Duodenal mucosa (tissue), 2 donors: ENCODE measurements around the gene PLXNC1.

ENCODE experiments used
- H3K27ac ChIP-seq: one replicate; pipeline ENCODE4 v1.7.0; 2013; ENCODE audit warnings: low read depth, low read length
- H3K27me3 ChIP-seq, 2 donors: one replicate each; pipeline ENCODE4 v1.7.0; 2013; ENCODE audit warnings: low read length in 2 of 2, control low read depth in 1 of 2; ENCODE audit not compliant: insufficient read depth in 2 of 2, control insufficient read depth in 1 of 2
- H3K36me3 ChIP-seq, 2 donors: one replicate each; pipeline ENCODE4 v1.7.0; 2013; ENCODE audit warnings: low read length in 2 of 2, control low read depth in 1 of 2; ENCODE audit not compliant: insufficient read depth in 2 of 2, control insufficient read depth in 1 of 2
- H3K4me1 ChIP-seq, 2 donors: one replicate each; pipeline ENCODE4 v1.7.0; 2013; ENCODE audit warnings: low read length in 2 of 2, control low read depth in 1 of 2; ENCODE audit not compliant: insufficient read depth in 2 of 2, control insufficient read depth in 1 of 2
- H3K4me3 ChIP-seq, 2 donors: one replicate each; pipeline ENCODE4 v1.7.0; 2013; ENCODE audit warnings: low read length in 2 of 2, low read depth in 1 of 2
- H3K9ac ChIP-seq, 2 donors: one replicate each; pipeline ENCODE4 v1.7.0; 2013; ENCODE audit warnings: low read length in 2 of 2, low read depth in 1 of 2
- H3K9me3 ChIP-seq, 2 donors: one replicate each; pipeline ENCODE4 v1.7.0; 2013; ENCODE audit warnings: low read length in 2 of 2, control low read depth in 1 of 2; ENCODE audit not compliant: control insufficient read depth in 1 of 2

Gene PLXNC1

DNA sequence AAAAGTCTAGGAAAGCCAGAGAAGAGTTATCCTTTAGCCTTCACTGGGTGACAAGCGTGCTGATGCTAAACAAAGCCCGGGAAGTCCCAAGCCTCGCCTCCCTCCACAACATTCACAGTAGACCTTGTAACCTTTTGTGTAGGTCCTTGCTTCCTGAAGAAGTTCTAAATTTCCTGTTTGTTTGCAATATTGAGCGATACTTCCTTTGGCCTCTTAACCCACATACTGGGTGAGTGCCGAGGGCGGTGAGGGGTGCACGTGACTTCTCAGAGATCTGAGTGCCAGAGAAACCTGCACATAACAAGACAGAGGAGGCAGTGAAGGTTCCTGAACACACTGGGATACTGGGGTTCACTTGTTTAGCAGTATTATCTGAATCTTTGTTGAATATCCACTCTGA is 134.3 kb downstream of the PLXNC1 start:
- H3K27me3 ChIP-seq: no peaks in the 10 kb centered on the region
- H3K4me1 ChIP-seq: peaks cover 14 to 19% of the 10 kb centered on the region in 2 donors
- no peak overlapping the region for H3K27ac ChIP-seq
- H3K4me3 ChIP-seq: no peak overlapping the region
- no peaks in the 10 kb centered on the region for H3K9me3 ChIP-seq
- no peak overlapping the region for H3K9ac ChIP-seq
- H3K36me3 ChIP-seq: peaks cover 0 to 7% of the 10 kb centered on the region in 2 donors

DNA sequence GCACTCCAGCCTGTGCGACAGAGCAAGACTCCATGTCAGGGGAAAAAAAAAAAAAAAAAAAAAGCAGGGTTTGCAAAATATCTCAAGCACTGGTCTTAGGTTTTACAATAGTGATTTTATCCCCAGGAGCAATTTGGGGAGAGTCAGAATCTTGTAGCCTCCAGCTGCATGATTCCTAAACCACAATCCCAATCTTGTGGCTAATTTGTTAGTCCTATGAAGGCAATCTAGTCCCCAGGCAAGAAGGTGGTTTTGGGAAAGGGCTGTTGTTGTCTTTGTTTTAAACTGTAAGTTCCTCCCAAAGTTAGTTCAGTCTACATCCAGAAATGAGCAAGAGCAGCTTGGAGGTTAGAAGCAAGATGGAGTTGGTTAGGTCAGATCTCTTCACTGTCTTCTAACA is 135.7 kb downstream of the PLXNC1 start:
- Histone ChIP-seq H3K4me3 (no peak overlapping the region), H3K27ac (no peak overlapping the region), H3K36me3 (peaks cover 0 to 7% of the 10 kb centered on the region in 2 donors), H3K4me1 (peaks cover 14 to 19% of the 10 kb centered on the region in 2 donors), H3K27me3 (no peaks in the 10 kb centered on the region), H3K9ac (no peak overlapping the region), H3K9me3 (no peaks in the 10 kb centered on the region)

DNA sequence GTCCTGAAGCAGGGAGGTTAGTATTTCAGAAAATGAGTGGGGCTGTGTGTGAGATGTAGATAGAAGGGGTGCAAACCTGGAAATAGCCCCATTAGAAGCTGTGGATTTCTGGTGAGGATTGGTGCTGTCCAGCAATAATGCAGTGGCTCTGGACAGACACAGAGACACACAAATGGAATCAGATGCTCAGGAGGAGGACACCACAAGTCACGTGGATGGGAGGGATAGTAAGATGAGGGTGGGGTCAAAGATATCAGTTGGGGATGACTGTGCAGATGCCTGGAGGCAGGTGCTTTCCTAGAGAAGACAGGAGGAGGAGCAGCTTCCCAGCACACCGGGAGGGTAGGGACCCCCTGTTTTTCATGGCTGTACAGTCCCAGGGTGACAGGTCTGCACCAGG is 136.5 kb downstream of the PLXNC1 start:
- Histone ChIP-seq H3K27me3 (no peaks in the 10 kb centered on the region), H3K36me3 (peaks cover 0 to 7% of the 10 kb centered on the region in 2 donors), H3K4me3 (no peak overlapping the region), H3K9ac (no peak overlapping the region), H3K9me3 (no peaks in the 10 kb centered on the region), H3K4me1 (peaks cover 14 to 19% of the 10 kb centered on the region in 2 donors), H3K27ac (no peak overlapping the region)

DNA sequence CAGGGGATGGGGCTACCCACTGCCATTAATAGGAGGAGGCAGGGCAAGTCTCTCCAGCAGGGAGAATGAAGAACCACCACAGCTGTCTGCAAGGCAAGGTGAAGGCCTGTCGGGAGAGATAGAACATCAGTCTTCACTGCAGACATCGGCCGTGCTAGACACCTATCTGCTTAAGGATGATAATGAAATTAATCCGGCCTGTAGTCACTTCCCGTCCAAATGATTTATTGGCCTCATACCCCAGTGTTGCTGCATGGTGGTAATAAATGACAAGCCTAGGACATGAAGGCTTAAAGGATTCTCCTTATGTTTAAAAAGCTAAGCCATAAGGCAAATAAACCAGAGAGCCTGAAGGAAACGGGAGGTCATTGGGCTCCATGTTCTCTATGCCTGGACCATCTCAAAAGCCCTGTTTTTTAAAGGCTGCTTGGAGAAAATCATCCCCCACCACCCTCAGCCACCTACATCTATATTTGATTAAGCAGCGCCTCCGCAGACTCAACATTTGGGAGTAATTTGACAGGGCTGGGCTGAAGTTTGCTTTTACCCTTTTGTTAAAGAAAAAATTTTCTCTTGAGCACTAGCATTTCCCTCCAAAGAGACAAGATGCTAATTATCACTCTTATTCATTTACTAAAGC is 137.7 kb downstream of the PLXNC1 start:
- Histone ChIP-seq H3K9ac (no peak overlapping the region), H3K9me3 (no peaks in the 10 kb centered on the region), H3K27me3 (no peaks in the 10 kb centered on the region), H3K4me1 (peaks cover 14 to 19% of the 10 kb centered on the region in 2 donors), H3K27ac (no peak overlapping the region), H3K36me3 (peaks cover 0 to 7% of the 10 kb centered on the region in 2 donors), H3K4me3 (no peak overlapping the region)

DNA sequence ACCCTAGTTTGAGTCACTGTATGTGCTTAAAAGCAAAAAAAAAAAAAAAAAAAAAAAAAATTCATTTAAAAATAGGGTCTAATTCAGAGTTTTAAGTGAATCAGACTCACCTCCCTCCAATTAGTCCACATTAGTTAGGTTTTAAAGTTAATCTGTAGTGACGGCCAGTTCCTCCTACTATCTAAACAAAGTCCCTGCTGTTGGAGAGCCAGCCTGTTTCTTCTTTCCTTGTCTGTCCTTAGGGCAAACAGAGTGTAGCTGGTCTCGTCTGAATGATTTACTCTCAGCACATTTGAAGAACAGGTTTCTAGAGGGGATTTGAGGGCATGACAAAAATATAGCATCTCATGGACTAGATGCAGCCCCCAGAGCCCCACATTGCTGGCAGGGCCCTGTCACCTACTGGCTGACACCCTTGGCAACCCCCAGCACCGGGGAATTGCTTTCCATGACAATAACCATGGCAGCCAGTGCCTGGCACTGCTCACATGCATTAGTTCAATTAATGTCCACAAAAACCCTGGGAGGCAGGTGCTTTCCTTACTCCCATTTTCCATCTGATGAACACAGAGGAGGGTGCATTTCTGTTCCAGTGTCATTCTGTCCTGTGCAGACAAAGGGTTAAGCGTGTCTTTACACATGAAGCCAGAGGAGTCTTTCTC is 138.3 kb downstream of the PLXNC1 start:
- H3K36me3 ChIP-seq: peaks cover 0 to 7% of the 10 kb centered on the region in 2 donors
- H3K27ac ChIP-seq: no peak overlapping the region
- H3K4me1 ChIP-seq: peaks cover 14 to 19% of the 10 kb centered on the region in 2 donors
- no peaks in the 10 kb centered on the region for H3K27me3 ChIP-seq
- H3K9ac ChIP-seq: no peak overlapping the region
- H3K9me3 ChIP-seq: no peaks in the 10 kb centered on the region
- H3K4me3 ChIP-seq: no peak overlapping the region

DNA sequence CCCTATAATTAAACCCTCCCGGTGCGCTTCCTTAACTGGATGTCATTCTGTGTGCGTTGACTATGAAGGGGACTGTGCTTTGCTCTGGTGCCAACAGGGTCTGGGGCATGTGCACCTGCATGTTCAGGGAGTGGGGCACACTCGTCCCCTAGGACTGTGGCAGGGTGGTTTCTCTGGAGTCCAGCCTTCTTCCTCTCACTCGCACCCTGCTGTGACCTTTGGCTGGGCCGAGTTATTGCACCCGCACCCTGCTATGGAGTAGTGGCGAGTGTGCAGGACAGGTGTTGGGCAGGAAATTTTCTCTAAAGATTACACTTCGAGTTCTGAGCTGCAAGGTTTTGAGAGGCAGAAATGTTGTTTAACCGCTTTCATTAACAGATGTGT is 138.9 kb downstream of the PLXNC1 start:
- Histone ChIP-seq H3K36me3 (peaks cover 0 to 7% of the 10 kb centered on the region in 2 donors), H3K9ac (no peak overlapping the region), H3K9me3 (no peaks in the 10 kb centered on the region), H3K27me3 (no peaks in the 10 kb centered on the region), H3K4me1 (peaks cover 14 to 17% of the 10 kb centered on the region in 2 donors), H3K4me3 (no peak overlapping the region), H3K27ac (no peak overlapping the region)

DNA sequence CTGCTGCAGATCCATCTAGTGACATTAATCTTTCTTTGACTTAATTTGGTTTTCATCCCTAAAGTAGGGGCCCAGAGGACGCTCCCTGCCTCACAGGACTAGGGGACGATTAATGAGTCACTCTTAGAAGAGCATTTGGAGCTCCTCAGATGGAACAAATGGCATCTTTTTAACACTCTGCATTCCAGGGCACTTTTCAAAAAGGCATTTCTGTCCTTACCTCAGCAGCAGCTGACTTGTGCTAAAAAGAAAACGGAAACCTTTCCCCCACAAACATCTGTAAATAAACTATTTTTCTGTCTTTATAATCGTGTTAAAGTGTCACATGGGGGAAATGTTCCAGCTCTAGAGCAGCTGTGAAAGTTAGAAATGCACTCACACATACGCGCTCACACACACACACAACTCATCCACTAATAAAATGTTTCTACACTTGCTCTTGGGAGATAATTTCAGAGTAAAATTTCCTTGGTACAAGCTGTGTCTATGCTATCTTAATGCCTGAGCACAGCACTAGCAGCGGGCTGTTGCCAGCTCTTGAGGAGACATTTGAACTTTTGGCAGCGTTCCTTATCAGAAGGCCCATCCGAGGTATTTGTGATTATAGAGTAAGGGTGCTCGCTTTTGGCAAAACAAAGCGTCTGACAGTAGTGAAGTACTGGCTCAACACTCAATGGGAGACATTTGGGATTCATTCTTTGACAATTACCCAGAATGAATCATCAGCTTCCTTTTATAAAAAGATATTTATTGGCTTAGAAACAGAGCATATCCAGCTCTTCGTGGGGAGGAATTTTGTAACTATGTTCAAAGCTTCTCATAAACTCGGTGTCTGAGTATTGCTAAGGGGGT is 141.3 kb downstream of the PLXNC1 start:
- H3K4me1 ChIP-seq: peaks cover 6 to 8% of the 10 kb centered on the region in 2 donors

DNA sequence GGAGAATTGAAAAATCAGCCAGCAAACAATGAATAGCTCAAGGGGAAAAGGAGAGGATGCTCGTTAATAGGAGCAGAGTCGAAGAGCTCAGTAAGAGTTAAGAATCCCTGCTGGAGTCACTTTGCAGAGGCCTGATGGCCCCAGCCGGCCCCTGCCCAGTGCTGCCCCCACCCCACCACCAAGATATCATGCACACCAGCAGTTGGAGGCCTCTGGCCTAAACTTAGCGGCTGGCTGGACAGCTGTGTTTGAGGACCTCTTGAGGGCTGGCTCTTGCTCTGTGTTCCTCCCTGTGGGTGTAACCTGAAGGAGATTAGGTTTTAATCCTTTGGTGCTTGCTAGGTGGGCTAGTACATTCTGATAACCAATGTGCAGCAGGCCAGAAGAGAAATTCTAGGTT is 142.0 kb downstream of the PLXNC1 start:
- Histone ChIP-seq H3K9me3 (no peaks in the 10 kb centered on the region), H3K4me1 (peaks cover 6 to 8% of the 10 kb centered on the region in 2 donors), H3K27ac (no peak overlapping the region), H3K9ac (no peak overlapping the region), H3K36me3 (peaks cover 0 to 9% of the 10 kb centered on the region in 2 donors), H3K27me3 (no peaks in the 10 kb centered on the region), H3K4me3 (no peak overlapping the region)

More for the DNA sequence above, 141.3 kb downstream of the PLXNC1 start:
- Histone ChIP-seq H3K27me3 (no peaks in the 10 kb centered on the region), H3K4me3 (no peak overlapping the region), H3K9me3 (no peaks in the 10 kb centered on the region), H3K9ac (no peak overlapping the region), H3K27ac (no peak overlapping the region), H3K36me3 (peaks cover 0 to 7% of the 10 kb centered on the region in 2 donors)

DNA sequence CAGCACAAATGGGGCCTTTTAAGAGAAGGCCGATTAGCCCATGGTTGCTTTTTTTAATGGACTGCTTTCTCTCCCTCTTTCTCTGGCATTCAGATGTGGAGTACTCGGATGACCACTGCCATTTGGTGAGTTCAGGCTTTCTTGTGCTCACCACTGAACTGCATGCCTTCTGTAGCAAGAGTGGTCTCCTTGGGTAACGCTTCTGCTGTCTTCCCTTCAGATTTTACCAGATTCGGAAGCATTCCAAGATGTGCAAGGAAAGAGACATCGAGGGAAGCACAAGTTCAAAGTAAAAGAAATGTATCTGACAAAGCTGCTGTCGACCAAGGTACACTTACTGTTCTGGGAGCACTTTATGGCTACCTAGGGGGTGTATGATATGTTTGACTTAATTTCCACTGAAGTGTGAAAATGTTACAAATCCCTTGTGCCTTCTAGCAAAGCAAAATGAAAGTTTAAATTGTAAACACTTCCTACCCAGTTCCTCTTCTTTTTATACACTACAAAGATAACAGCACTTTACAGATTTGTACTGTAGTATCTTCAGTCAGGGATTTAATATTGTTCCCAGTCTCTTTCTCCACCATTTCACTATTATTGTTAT is 148.8 kb downstream of the PLXNC1 start:
- no peaks in the 10 kb centered on the region for H3K27me3 ChIP-seq
- H3K9me3 ChIP-seq: no peaks in the 10 kb centered on the region
- peaks cover 6 to 26% of the 10 kb centered on the region in 2 donors for H3K4me1 ChIP-seq
- H3K27ac ChIP-seq: no peak overlapping the region
- no peak overlapping the region for H3K9ac ChIP-seq
- H3K36me3 ChIP-seq: peaks cover 4 to 10% of the 10 kb centered on the region in 2 donors
- no peak overlapping the region for H3K4me3 ChIP-seq
